HepG2 (cell line): ENCODE measurements around the gene NEIL3. TPM values are rescaled to one million over a fixed set of nuclear protein-coding genes. Genes with fewer than 3 reads are reported as not detected.

ENCODE experiments used
- CCDC6 ChIP-seq: sonication (generic); formaldehyde crosslinking; IDR thresholded peaks from 2 replicates; pipeline ENCODE4 v1.8.1; 2022; ENCODE audit warnings: mild to moderate bottlenecking, missing genetic modification reagents, moderate library complexity
- GMEB1 ChIP-seq: sonication (generic); formaldehyde crosslinking; IDR thresholded peaks from 2 replicates; pipeline ENCODE4 v1.5.1; 2020; ENCODE audit warnings: missing genetic modification reagents, mild to moderate bottlenecking, borderline replicate concordance
- GPBP1L1 ChIP-seq: sonication (generic); formaldehyde crosslinking; IDR thresholded peaks from 2 replicates; pipeline ENCODE4 v1.5.0; 2020; ENCODE audit warnings: mild to moderate bottlenecking, missing genetic modification reagents
- KDM2A ChIP-seq: sonication (generic); formaldehyde crosslinking; IDR thresholded peaks from 2 replicates; pipeline ENCODE4 v1.4.0; 2020; ENCODE audit warnings: low read depth, missing genetic modification reagents, borderline replicate concordance
- LCORL ChIP-seq, 2 experiments: fragments of 450-650 bp in 1 of 2; sonication (generic) in 1 of 2; formaldehyde crosslinking in 1 of 2; IDR thresholded peaks; 2 replicates each; pipeline versions ENCODE4 v1.5.0 to v1.6.1; 2017 to 2020; ENCODE audit warnings: antibody characterized with exemption in 1 of 2, missing genetic modification reagents in 1 of 2
- MLLT10 ChIP-seq: sonication (generic); formaldehyde crosslinking; IDR thresholded peaks from 2 replicates; pipeline ENCODE4 v1.4.0; 2020; ENCODE audit warnings: missing genetic modification reagents
- MXD4 ChIP-seq: IDR thresholded peaks from 2 replicates; pipeline ENCODE4 v1.6.1; 2016; ENCODE audit warnings: mild to moderate bottlenecking, missing biosample characterization, missing genetic modification reagents
- NFE2L2 ChIP-seq: fragments of 150-350 bp; IDR thresholded peaks from 2 replicates; pipeline ENCODE4 v1.6.1; 2014; ENCODE audit warnings: low read length
- PITX1 ChIP-seq: sonication (generic); formaldehyde crosslinking; IDR thresholded peaks from 2 replicates; pipeline ENCODE4 v1.5.1; 2020; ENCODE audit warnings: mild to moderate bottlenecking, missing genetic modification reagents
- SIX4 ChIP-seq: sonication (generic); formaldehyde crosslinking; IDR thresholded peaks from 2 replicates; pipeline ENCODE4 v1.4.0; 2020; ENCODE audit warnings: missing genetic modification reagents
- TRAFD1 ChIP-seq: sonication (generic); formaldehyde crosslinking; IDR thresholded peaks from 2 replicates; pipeline ENCODE4 v1.5.1; 2020; ENCODE audit warnings: missing genetic modification reagents, mild to moderate bottlenecking, borderline replicate concordance
- ZBTB33 ChIP-seq: sonication (generic); formaldehyde crosslinking; IDR thresholded peaks from 2 replicates; pipeline ENCODE4 v1.4.0; 2020; ENCODE audit warnings: missing genetic modification reagents
- ZMAT5 ChIP-seq: sonication (generic); formaldehyde crosslinking; IDR thresholded peaks from 2 replicates; pipeline ENCODE4 v1.5.0; 2020; ENCODE audit warnings: mild to moderate bottlenecking, low read depth, missing genetic modification reagents, borderline replicate concordance
- ZNF484 ChIP-seq: sonication (generic); formaldehyde crosslinking; IDR thresholded peaks from 2 replicates; pipeline ENCODE4 v1.5.1; 2020; ENCODE audit warnings: mild to moderate bottlenecking, low read depth, missing genetic modification reagents, borderline replicate concordance
- ZNF784 ChIP-seq: sonication (generic); formaldehyde crosslinking; IDR thresholded peaks from 2 replicates; pipeline ENCODE4 v1.5.1; 2020; ENCODE audit warnings: missing genetic modification reagents, mild to moderate bottlenecking, borderline replicate concordance
- ZXDC ChIP-seq: sonication (generic); formaldehyde crosslinking; IDR thresholded peaks from 2 replicates; pipeline ENCODE4 v1.5.0; 2020; ENCODE audit warnings: mild to moderate bottlenecking, missing genetic modification reagents
- polyA plus RNA-seq, 8 experiments: library from polyadenylated mRNA; depleted of rRNA in 3 of 8; stranded (reverse) in 7 of 8; unstranded in 1 of 8; fragments of >200 nt; fragmentation: Illumina TruSeq in 4 of 8; extraction: Trizol in 4 of 8; gene quantifications; 2 replicates each; pipeline versions ENCODE4 v1.2.1 to v1.2.3, GENCODE V29; 2011 to 2016; ENCODE audit warnings: low read depth in 4 of 8, missing spikeins in 1 of 8, mixed read lengths in 1 of 8; ENCODE audit not compliant: insufficient read depth in 1 of 8
- total RNA-seq, 5 experiments: library from RNA; depleted of rRNA; stranded (reverse); fragments of >200 nt; fragmentation: Illumina TruSeq; extraction: Trizol; gene quantifications; 2 replicates each; pipeline ENCODE4 v1.2.3, GENCODE V29; 2016; ENCODE audit warnings: low read depth in 1 of 5

NEIL3 gene
- total and polyA plus RNA-seq, 2 of the 13 experiments (the other 11 are each of a cell fraction or from before 2014, with no cell fraction given), result 3.5 to 8.4 TPM

GRCh38 chr4:177309522-177310371, at the start of gene NEIL3 (continued):
- TF ChIP-seq ZNF784, result 0 out of 2 replicates have a peak, but pooled peaks have one; percentile 54
- no peak for TF ChIP-seq ZBTB33
- no peak for TF ChIP-seq ZNF484 (CRISPR knock-in tag)
- TF ChIP-seq CCDC6 (CRISPR knock-in tag), result peak; percentile 93
- no peak for TF ChIP-seq MLLT10 (CRISPR knock-in tag)
- 0 out of 2 replicates have a peak, but pooled peaks have one; percentile 86 for TF ChIP-seq TRAFD1
- TF ChIP-seq ZMAT5 (CRISPR knock-in tag), result no peak
- TF ChIP-seq MXD4 (CRISPR knock-in tag), result peak; percentile 94
- TF ChIP-seq LCORL (IDR thresholded peaks at IDR 0.05), result no peak
- TF ChIP-seq LCORL (CRISPR knock-in tag; IDR thresholded peaks at IDR 0.05), result no peak
- no peak for TF ChIP-seq PITX1 (CRISPR knock-in tag)
- TF ChIP-seq GPBP1L1 (CRISPR knock-in tag), result no peak
- TF ChIP-seq GMEB1 (CRISPR knock-in tag), result peak; percentile 52
- no peak for TF ChIP-seq SIX4 (CRISPR knock-in tag)
- TF ChIP-seq KDM2A (CRISPR knock-in tag), result peak; percentile 74
- TF ChIP-seq ZXDC (CRISPR knock-in tag), result no peak
- no peak for TF ChIP-seq NFE2L2
